ENCODE measurements around the gene OTOGL. TPM values are rescaled to one million over a fixed set of nuclear protein-coding genes. Genes with fewer than 3 reads are reported as not detected.

Gene OTOGL
- total RNA-seq, 1 donor from 2014 or later = 0.51 TPM

- no peaks in the 10 kb centered on the region for H3K36me3 Mint-ChIP-seq
- no peaks in the 10 kb centered on the region for H3K9me3 Mint-ChIP-seq
- H3K27me3 Mint-ChIP-seq (ENCODE audit: low read depth) = peaks cover 2% of the 10 kb centered on the region
- H3K27ac Mint-ChIP-seq = no peak overlapping the region
- DNase-seq (ENCODE audit: low spot score in 2 of 2, unreplicated experiment in 2 of 2) = no peak
- no peak overlapping the region for H3K4me3 Mint-ChIP-seq
- no peak for TF ChIP-seq CTCF (IDR thresholded peaks at IDR 0.05; ENCODE audit: unreplicated experiment)
- H3K4me1 Mint-ChIP-seq = no peaks in the 10 kb centered on the region
Measured at GRCh38 chr12:80381121-80381520, 281.8 kb downstream of the OTOGL start.

GRCh38 chr12:80382254-80382653 is 282.9 kb downstream of the OTOGL start:
- H3K36me3 Mint-ChIP-seq = no peaks in the 10 kb centered on the region
- no peak overlapping the region for H3K4me3 Mint-ChIP-seq
- no peaks in the 10 kb centered on the region for H3K4me1 Mint-ChIP-seq
- H3K9me3 Mint-ChIP-seq = peaks cover 5% of the 10 kb centered on the region
- TF ChIP-seq CTCF (IDR thresholded peaks at IDR 0.05; ENCODE audit: unreplicated experiment) = no peak
- no peak for DNase-seq (ENCODE audit: low spot score in 2 of 2, unreplicated experiment in 2 of 2)
- H3K27ac Mint-ChIP-seq = no peak overlapping the region
- H3K27me3 Mint-ChIP-seq (ENCODE audit: low read depth) = peaks cover 2% of the 10 kb centered on the region

- Mint-ChIP-seq H3K27ac (no peak overlapping the region), H3K36me3 (no peaks in the 10 kb centered on the region), H3K4me3 (no peak overlapping the region), H3K27me3 (ENCODE audit: low read depth) (peaks cover 8% of the 10 kb centered on the region), H3K4me1 (no peaks in the 10 kb centered on the region), H3K9me3 (peaks cover 9% of the 10 kb centered on the region)
- DNase-seq (ENCODE audit: low spot score in 2 of 2, unreplicated experiment in 2 of 2) = no peak
- no peak for TF ChIP-seq CTCF (IDR thresholded peaks at IDR 0.05; ENCODE audit: unreplicated experiment)
Measured at GRCh38 chr12:80400571-80400991, 301.2 kb downstream of the OTOGL start.

GRCh38 chr12:80401191-80401590 is 301.9 kb downstream of the OTOGL start:
- TF ChIP-seq CTCF (IDR thresholded peaks at IDR 0.05; ENCODE audit: unreplicated experiment) = no peak
- H3K9me3 Mint-ChIP-seq = peaks cover 9% of the 10 kb centered on the region
- H3K27me3 Mint-ChIP-seq (ENCODE audit: low read depth) = peaks cover 8% of the 10 kb centered on the region
- peaks cover 1% of the 10 kb centered on the region for H3K4me1 Mint-ChIP-seq
- no peak overlapping the region for H3K27ac Mint-ChIP-seq
- no peak for DNase-seq (ENCODE audit: low spot score in 2 of 2, unreplicated experiment in 2 of 2)
- H3K36me3 Mint-ChIP-seq = no peaks in the 10 kb centered on the region
- H3K4me3 Mint-ChIP-seq = no peak overlapping the region

GRCh38 chr12:80404629-80405028 is 305.3 kb downstream of the OTOGL start:
- peaks cover 5% of the 10 kb centered on the region for H3K9me3 Mint-ChIP-seq
- no peak for DNase-seq (ENCODE audit: low spot score in 2 of 2, unreplicated experiment in 2 of 2)
- H3K4me3 Mint-ChIP-seq = no peak overlapping the region
- no peak overlapping the region for H3K27ac Mint-ChIP-seq
- H3K27me3 Mint-ChIP-seq (ENCODE audit: low read depth) = peaks cover 10% of the 10 kb centered on the region
- no peak for TF ChIP-seq CTCF (IDR thresholded peaks at IDR 0.05; ENCODE audit: unreplicated experiment)
- peaks cover 6% of the 10 kb centered on the region for H3K4me1 Mint-ChIP-seq
- H3K36me3 Mint-ChIP-seq = no peaks in the 10 kb centered on the region

GRCh38 chr12:80406253-80406652 is 306.9 kb downstream of the OTOGL start:
- Mint-ChIP-seq H3K27me3 (ENCODE audit: low read depth) (peaks cover 4% of the 10 kb centered on the region), H3K27ac (no peak overlapping the region), H3K36me3 (no peaks in the 10 kb centered on the region), H3K4me3 (no peak overlapping the region), H3K9me3 (no peaks in the 10 kb centered on the region), H3K4me1 (peaks cover 11% of the 10 kb centered on the region)
- DNase-seq (ENCODE audit: low spot score in 2 of 2, unreplicated experiment in 2 of 2) = no peak
- no peak for TF ChIP-seq CTCF (IDR thresholded peaks at IDR 0.05; ENCODE audit: unreplicated experiment)

All from mesothelial cell of epicardium (in vitro differentiated cells).